Raji (cell line): ENCODE measurements around the gene CKLF.

Experiments
- POLR2A ChIP-seq: IDR thresholded peaks from 2 replicates; pipeline ENCODE4 v1.6.1; 2011; ENCODE audit warnings: low read depth, low read length, control low read depth; ENCODE audit not compliant: insufficient read depth

The CKLF gene

GRCh38 chr16:66592241-66592640 lies 39.9 kb downstream of the CKLF start:
- no peak for TF ChIP-seq POLR2A

GRCh38 chr16:66592814-66593213 lies 40.4 kb downstream of the CKLF start:
- no peak for TF ChIP-seq POLR2A

- no peak for TF ChIP-seq POLR2A
Observed at GRCh38 chr16:66594739-66595138, 42.4 kb downstream of the CKLF start.

- no peak for TF ChIP-seq POLR2A
Observed at GRCh38 chr16:66596986-66597848, 44.8 kb downstream of the CKLF start.

GRCh38 chr16:66598111-66598510 lies 45.7 kb downstream of the CKLF start:
- TF ChIP-seq POLR2A: no peak

- TF ChIP-seq POLR2A: no peak
Observed at GRCh38 chr16:66599726-66600125, 47.4 kb downstream of the CKLF start.

GRCh38 chr16:66600477-66600876 lies 48.1 kb downstream of the CKLF start:
- TF ChIP-seq POLR2A: no peak

GRCh38 chr16:66601471-66601870 lies 49.1 kb downstream of the CKLF start:
- no peak for TF ChIP-seq POLR2A

GRCh38 chr16:66603537-66604375 lies 51.4 kb downstream of the CKLF start:
- TF ChIP-seq POLR2A: no peak

- TF ChIP-seq POLR2A: no peak
Observed at GRCh38 chr16:66604376-66605176, 52.2 kb downstream of the CKLF start, which contains the start of gene CMTM3. Gene CMTM3, plus strand, starts transcription at chr16:66604704. Its CDS starts 102 bp downstream, at chr16:66604806.

- TF ChIP-seq POLR2A: no peak
Observed at GRCh38 chr16:66605177-66605978, 53.0 kb downstream of the CKLF start.

- TF ChIP-seq POLR2A: no peak
Observed at GRCh38 chr16:66605979-66606751, 53.8 kb downstream of the CKLF start.

GRCh38 chr16:66608241-66609138 lies 56.1 kb downstream of the CKLF start:
- no peak for TF ChIP-seq POLR2A

- no peak for TF ChIP-seq POLR2A
Observed at GRCh38 chr16:66609139-66609510, 56.7 kb downstream of the CKLF start.
